HG03108 (cell line): ENCODE data around the gene CEP57.
"Not testable (repeated sequence)": the region's sequence is repeated elsewhere in the genome, so short reads cannot be mapped to it uniquely, and the experiment has no call there.

Source experiments
- ATAC-seq: cut with Tn5 transposase; IDR thresholded peaks from one replicate; pipeline ENCODE4 v1.9.1; 2021; ENCODE audit warnings: moderate library complexity; ENCODE audit not compliant: unreplicated experiment

CEP57 gene

DNA sequence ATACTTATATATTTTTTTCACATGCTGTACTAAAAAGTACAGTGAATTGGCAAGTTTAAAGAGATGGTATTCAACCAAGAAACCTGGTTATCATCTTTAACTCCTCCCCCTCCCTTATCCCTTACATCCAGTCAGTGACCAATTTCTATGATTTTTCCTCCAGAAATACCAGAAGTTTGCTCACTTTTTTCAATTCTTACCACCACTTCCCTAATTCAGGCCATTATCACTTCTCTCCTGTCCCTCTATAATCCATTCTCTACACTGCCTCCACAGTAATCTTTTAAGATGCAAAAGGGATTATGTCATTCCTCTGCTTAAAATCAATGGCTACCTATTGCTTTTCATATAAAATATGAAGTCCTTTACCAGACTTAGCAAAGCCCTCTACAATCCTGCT, 62.8 kb downstream of the CEP57 start:
- no peak for ATAC-seq

DNA sequence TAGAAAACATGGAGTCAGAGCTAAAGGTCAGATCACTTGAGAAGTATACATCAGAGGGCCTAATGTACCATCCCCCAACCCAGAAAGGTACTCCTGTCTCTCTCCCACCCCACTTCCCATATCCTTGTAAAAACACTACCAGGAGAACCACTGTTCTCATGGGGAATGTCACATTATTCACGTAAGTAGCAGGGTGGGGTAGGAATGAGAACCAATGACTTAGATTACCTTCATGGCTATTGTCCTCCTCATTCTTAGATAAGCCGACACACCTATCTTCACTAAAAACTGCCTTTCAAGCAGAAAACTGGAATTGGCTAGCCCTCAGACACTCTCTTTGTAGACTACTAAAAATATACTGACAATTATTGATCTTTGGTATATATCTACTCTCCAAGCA, 63.6 kb downstream of the CEP57 start:
- no peak for ATAC-seq

GRCh38 chr11:95854362-95854761, 64.1 kb downstream of the CEP57 start:
- ATAC-seq: not testable (repeated sequence)

- ATAC-seq: not testable (repeated sequence)
These were observed 69.7 kb downstream of the CEP57 start for GRCh38 chr11:95860024-95860423.

DNA sequence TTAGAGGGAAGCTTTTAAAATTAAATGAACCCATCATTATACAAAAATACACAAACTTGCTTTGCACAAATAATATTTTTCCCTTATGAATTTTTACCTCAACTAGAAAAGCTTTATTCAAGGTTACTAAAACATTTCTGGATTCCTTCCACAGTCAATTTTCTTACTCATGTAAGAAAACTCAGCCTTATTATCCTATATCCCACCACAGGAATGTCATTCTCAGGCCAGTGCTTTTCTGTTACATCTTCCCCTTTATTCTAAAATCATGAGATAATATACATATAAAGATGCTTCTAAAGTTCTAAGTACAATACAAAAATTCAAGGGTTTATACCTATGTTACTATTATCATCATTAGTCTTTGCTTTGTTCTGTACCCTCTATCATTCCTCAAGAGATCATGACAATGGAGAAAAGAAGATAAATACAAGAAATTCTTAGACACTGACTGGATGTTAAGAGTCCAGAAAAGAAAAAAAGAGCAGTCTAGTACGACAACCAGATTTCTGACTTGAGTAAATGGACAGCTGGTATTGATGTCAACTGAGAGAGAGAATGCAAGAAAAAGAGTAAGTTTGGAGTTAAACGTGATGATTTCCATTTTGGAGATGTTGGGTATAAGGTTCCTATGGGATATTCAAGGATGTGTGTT, 73.3 kb downstream of the CEP57 start:
- no peak for ATAC-seq

- ATAC-seq: no peak
These were observed 76.8 kb downstream of the CEP57 start for GRCh38 chr11:95867105-95867504.

- not testable (repeated sequence) for ATAC-seq
These were observed 80.6 kb downstream of the CEP57 start for GRCh38 chr11:95870877-95871276.

GRCh38 chr11:95877291-95877690, 87.0 kb downstream of the CEP57 start:
- ATAC-seq: no peak
